ENCODE measurements around the gene KCNT1. TPM values are rescaled to one million over a fixed set of nuclear protein-coding genes. Genes with fewer than 3 reads are reported as not detected.

Gene KCNT1
- polyA plus RNA-seq, 1 experiment = not detected

DNA sequence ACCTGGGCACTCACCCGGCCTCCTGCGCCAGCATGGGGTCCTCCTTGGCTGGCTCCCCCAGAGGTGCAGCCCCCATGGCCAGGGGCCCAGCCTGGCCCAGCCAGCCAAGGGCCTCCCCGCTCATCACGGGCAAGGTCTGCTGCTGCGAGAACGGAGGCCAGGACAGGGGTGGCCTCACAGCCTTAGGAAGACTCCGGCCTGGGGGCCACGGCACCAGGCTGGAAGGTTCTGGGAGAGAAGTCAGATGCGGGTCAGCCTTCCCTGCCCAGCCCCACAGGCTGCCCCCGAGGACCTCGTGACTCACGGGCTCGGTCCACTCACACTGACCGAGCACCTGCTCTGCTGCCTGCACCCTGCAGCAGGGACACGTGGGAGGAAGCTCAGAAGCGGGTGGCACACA is 6.9 kb upstream of the KCNT1 start:
- DNase-seq (ENCODE audit: low read depth) = no peak
- TF ChIP-seq, protein P1, sequence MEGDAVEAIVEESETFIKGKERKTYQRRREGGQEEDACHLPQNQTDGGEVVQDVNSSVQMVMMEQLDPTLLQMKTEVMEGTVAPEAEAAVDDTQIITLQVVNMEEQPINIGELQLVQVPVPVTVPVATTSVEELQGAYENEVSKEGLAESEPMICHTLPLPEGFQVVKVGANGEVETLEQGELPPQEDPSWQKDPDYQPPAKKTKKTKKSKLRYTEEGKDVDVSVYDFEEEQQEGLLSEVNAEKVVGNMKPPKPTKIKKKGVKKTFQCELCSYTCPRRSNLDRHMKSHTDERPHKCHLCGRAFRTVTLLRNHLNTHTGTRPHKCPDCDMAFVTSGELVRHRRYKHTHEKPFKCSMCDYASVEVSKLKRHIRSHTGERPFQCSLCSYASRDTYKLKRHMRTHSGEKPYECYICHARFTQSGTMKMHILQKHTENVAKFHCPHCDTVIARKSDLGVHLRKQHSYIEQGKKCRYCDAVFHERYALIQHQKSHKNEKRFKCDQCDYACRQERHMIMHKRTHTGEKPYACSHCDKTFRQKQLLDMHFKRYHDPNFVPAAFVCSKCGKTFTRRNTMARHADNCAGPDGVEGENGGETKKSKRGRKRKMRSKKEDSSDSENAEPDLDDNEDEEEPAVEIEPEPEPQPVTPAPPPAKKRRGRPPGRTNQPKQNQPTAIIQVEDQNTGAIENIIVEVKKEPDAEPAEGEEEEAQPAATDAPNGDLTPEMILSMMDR (IDR thresholded peaks at IDR 0.05; ENCODE audit: insufficient read depth, low read depth, low read length) = no peak
- ChIA-PET CTCF (no interaction called here), POLR2A (no interaction called here)
- H3K4me3 ChIP-seq (ENCODE audit: low read depth, low read length) = no peak overlapping the region
- no peaks in the 10 kb centered on the region for H3K36me3 ChIP-seq (ENCODE audit: control insufficient read depth, insufficient read depth, low read length)
- H3K27me3 ChIP-seq (ENCODE audit: control insufficient read depth, insufficient read depth, low read length) = no peaks in the 10 kb centered on the region

DNA sequence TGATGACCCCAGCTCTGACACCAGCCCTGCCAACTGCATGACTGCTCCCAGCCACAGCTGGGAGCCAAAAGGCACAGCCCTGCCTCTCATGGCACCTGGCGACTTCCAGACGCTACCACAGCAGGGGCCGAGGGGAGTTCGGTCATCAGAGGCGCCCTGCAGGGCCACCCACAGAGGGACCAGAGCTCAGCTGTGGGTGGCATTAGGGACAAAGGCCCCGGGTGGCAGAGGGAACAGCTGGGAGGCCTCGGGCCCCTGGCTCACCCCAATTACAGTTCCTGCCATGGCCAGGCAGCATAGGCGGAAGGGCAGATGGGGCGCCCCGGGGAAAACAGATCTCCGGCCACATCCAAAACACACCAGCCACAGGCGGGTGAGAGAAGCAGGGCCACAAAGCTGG is 6.3 kb upstream of the KCNT1 start:
- ChIA-PET CTCF (no interaction called here), POLR2A (no interaction called here)
- DNase-seq (ENCODE audit: low read depth) = no peak
- no peaks in the 10 kb centered on the region for H3K36me3 ChIP-seq (ENCODE audit: control insufficient read depth, insufficient read depth, low read length)
- no peak overlapping the region for H3K4me3 ChIP-seq (ENCODE audit: low read depth, low read length)
- H3K27me3 ChIP-seq (ENCODE audit: control insufficient read depth, insufficient read depth, low read length) = no peaks in the 10 kb centered on the region
- TF ChIP-seq, protein P1 (IDR thresholded peaks at IDR 0.05; ENCODE audit: insufficient read depth, low read depth, low read length) = no peak

DNA sequence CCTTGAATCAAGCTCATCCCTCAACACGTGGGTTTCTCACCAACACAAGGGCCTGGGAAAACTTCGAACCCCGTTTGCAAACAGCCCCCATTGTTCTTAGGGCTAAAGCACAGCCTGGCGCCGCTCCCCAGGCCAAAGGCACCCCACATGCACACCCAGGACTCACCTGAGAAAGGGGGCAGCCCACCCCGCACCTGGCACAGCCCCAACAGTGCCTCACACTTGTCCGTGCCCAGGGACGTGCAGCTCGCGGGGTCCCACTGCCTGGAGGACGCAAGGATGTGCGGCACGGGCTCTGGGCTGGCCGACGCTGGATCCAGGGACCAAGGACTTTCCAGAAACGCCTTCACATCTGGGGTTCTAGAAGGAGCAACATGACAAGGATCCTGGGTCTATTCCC is 5.5 kb upstream of the KCNT1 start:
- CTCF ChIA-PET = interaction anchor here (1.3 kb wide), 1 partner anchor 27 kb away, joined by 4 read pairs; no protein-coding TSS in a partner anchor
- no peak overlapping the region for H3K4me3 ChIP-seq (ENCODE audit: low read depth, low read length)
- H3K36me3 ChIP-seq (ENCODE audit: control insufficient read depth, insufficient read depth, low read length) = no peaks in the 10 kb centered on the region
- POLR2A ChIA-PET = no interaction called here
- H3K27me3 ChIP-seq (ENCODE audit: control insufficient read depth, insufficient read depth, low read length) = no peaks in the 10 kb centered on the region
- TF ChIP-seq, protein P1 (IDR thresholded peaks at IDR 0.05; ENCODE audit: insufficient read depth, low read depth, low read length) = no peak
- DNase-seq (ENCODE audit: low read depth) = no peak

DNA sequence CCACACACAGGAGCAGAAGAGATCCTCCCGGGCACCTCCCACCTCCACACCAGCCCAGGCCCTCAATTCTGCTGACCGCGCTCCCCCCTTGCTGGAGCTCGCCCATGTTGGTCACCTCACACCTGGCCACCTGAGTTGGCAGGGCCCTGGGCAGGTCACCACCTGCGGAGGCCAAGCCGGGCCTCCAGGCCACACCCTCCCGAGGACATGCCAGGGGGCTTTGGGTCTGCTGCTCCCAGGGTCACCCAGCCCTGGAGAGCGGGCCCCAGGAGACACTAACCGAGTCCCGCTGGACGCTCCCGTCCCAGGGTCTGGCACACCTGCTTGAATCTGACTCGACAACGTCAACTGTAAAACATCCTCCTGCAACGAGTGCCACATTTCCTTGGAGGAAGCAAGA is 4.8 kb upstream of the KCNT1 start:
- TF ChIP-seq, protein P1 (IDR thresholded peaks at IDR 0.05; ENCODE audit: insufficient read depth, low read depth, low read length) = no peak
- POLR2A ChIA-PET = no interaction called here
- no peak for DNase-seq (ENCODE audit: low read depth)
- no peaks in the 10 kb centered on the region for H3K27me3 ChIP-seq (ENCODE audit: control insufficient read depth, insufficient read depth, low read length)
- H3K4me3 ChIP-seq (ENCODE audit: low read depth, low read length) = no peak overlapping the region
- no peaks in the 10 kb centered on the region for H3K36me3 ChIP-seq (ENCODE audit: control insufficient read depth, insufficient read depth, low read length)
- CTCF ChIA-PET = interaction anchor here (1.3 kb wide), 1 partner anchor 27 kb away, joined by 4 read pairs; no protein-coding TSS in a partner anchor

DNA sequence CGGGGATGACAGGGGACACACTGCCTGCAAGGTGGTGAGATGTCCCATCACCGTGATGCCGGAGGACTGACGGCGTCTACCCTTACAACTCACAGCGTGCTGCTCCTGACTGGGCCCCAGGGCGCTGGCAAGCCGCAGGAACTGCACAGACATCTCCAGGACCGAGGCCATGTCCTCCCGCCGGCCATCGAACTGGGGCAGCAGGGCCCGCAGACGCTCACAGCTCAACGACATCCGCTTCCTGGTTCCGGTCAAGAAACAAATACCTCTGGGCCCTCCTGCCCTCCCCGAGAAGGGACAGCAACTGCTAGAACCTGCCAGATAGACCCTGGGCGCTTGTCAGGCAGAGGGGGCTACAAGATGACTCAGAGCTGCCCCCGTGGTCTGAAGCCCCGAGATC is 3.7 kb upstream of the KCNT1 start:
- ChIA-PET POLR2A (no interaction called here), CTCF (no interaction called here)
- no peak for DNase-seq (ENCODE audit: low read depth)

More for the DNA sequence above, 3.7 kb upstream of the KCNT1 start:
- no peak overlapping the region for H3K4me3 ChIP-seq (ENCODE audit: low read depth, low read length)
- no peaks in the 10 kb centered on the region for H3K36me3 ChIP-seq (ENCODE audit: control insufficient read depth, insufficient read depth, low read length)
- TF ChIP-seq, protein P1 (IDR thresholded peaks at IDR 0.05; ENCODE audit: insufficient read depth, low read depth, low read length) = no peak
- peaks cover 2% of the 10 kb centered on the region; the same call in 1 of the 2 replicates for H3K27me3 ChIP-seq (ENCODE audit: control insufficient read depth, insufficient read depth, low read length)

Measured in BJ (cell line).